SK-N-SH (cell line): ENCODE results near the gene PPP2R2B. TPM values are rescaled to one million over a fixed set of nuclear protein-coding genes. Genes with fewer than 3 reads are reported as not detected.

ENCODE experiments used
- CTCF ChIA-PET: fragments of 300-600, 350-600 bp; formaldehyde crosslinking; extraction: SDS; loops from one replicate; lab custom pipeline; 2021; lab: Yijun Ruan, JAX
- POLR2A ChIA-PET: fragments of 350-600 bp; sonication (Branson Sonifier 250); formaldehyde crosslinking; extraction: SDS; loops from one replicate; lab custom pipeline; 2020; ENCODE audit warnings: antibody characterized with exemption, inconsistent platforms; lab: Yijun Ruan, JAX
- DNase-seq: peaks from one replicate; pipeline ENCODE4 v3.0.0; 2012
- H2AFZ ChIP-seq: fragments of 200-600 bp; sonication (generic); 2 replicates; pipeline ENCODE4 v1.8.1; 2016; ENCODE audit warnings: antibody characterized with exemption, mild to moderate bottlenecking, low read depth
- H3F3A ChIP-seq: fragments of 200-600 bp; sonication (generic); replicated peaks from 2 replicates; pipeline ENCODE3; 2016; ENCODE audit warnings: antibody characterized with exemption, mild to moderate bottlenecking; ENCODE audit not compliant: insufficient read depth
- H3K27ac ChIP-seq, 2 experiments: fragments of 200-500 bp in 1 of 2; fragments of 200-600 bp in 1 of 2; sonication (Bioruptor generic) in 1 of 2; sonication (generic), shearing (Covaris generic) in 1 of 2; 2 replicates each; pipeline versions ENCODE4 v1.5.1 to v1.6.1; 2014 to 2016; ENCODE audit warnings: low read depth in 2 of 2, inconsistent platforms in 1 of 2, low read length in 1 of 2, mild to moderate bottlenecking in 1 of 2, mixed read lengths in 1 of 2
- H3K27me3 ChIP-seq: fragments of 200-600 bp; sonication (generic), shearing (Covaris generic); 2 replicates; pipeline ENCODE4 v1.6.1; 2016; ENCODE audit warnings: mixed run types; ENCODE audit not compliant: insufficient read depth
- H3K36me3 ChIP-seq, 2 experiments: fragments of 200-500 bp in 1 of 2; fragments of 200-600 bp in 1 of 2; sonication (Bioruptor generic) in 1 of 2; sonication (generic) in 1 of 2; replicated peaks in 1 of 2; 2 replicates each; pipeline versions ENCODE3 to v1.5.1; 2014 to 2016; ENCODE audit warnings: low read length in 1 of 2, mild to moderate bottlenecking in 1 of 2; ENCODE audit not compliant: insufficient read depth in 2 of 2, control insufficient read depth in 1 of 2
- H3K4me1 ChIP-seq, 2 experiments: fragments of 200-500 bp in 1 of 2; fragments of 200-600 bp in 1 of 2; sonication (Bioruptor generic) in 1 of 2; sonication (generic), shearing (Covaris generic) in 1 of 2; 2 replicates each; pipeline versions ENCODE4 v1.5.1 to v1.6.1; 2014 to 2016; ENCODE audit warnings: low read depth in 1 of 2, low read length in 1 of 2, mixed run types in 1 of 2; ENCODE audit not compliant: insufficient read depth in 2 of 2, control insufficient read depth in 1 of 2
- H3K4me2 ChIP-seq: fragments of 200-600 bp; sonication (generic), shearing (Covaris generic); 2 replicates; pipeline ENCODE4 v1.6.1; 2017; ENCODE audit warnings: mixed run types
- H3K4me3 ChIP-seq, 2 experiments: fragments of 200-500 bp in 1 of 2; fragments of 200-600 bp in 1 of 2; sonication (Bioruptor generic) in 1 of 2; sonication (generic), shearing (Covaris generic) in 1 of 2; 2 replicates each; pipeline versions ENCODE4 v1.5.1 to v1.8.1; 2014 to 2016; ENCODE audit warnings: low read depth in 2 of 2, inconsistent platforms in 1 of 2, low read length in 1 of 2, mild to moderate bottlenecking in 1 of 2, mixed read lengths in 1 of 2, moderate library complexity in 1 of 2
- H3K79me2 ChIP-seq: fragments of 200-600 bp; sonication (generic); 2 replicates; pipeline ENCODE4 v1.8.1; 2017; ENCODE audit warnings: mild to moderate bottlenecking; ENCODE audit not compliant: insufficient read depth
- H3K9ac ChIP-seq: fragments of 200-600 bp; sonication (generic); 2 replicates; pipeline ENCODE4 v1.6.1; 2017; ENCODE audit warnings: mixed run types
- H3K9me2 ChIP-seq: fragments of 200-600 bp; sonication (generic); 2 replicates; pipeline ENCODE4 v1.6.1; 2017; ENCODE audit warnings: mixed run types
- H3K9me3 ChIP-seq: fragments of 200-600 bp; sonication (generic); 2 replicates; pipeline ENCODE4 v1.6.1; 2017; ENCODE audit warnings: mixed run types, mild to moderate bottlenecking, moderate library complexity
- H4K20me1 ChIP-seq: fragments of 200-600 bp; sonication (generic); 2 replicates; pipeline ENCODE4 v1.6.1; 2017; ENCODE audit warnings: mild to moderate bottlenecking, mixed run types; ENCODE audit not compliant: insufficient read depth
- EZH2phosphoT487 ChIP-seq: fragments of 200-600 bp; sonication (generic); IDR thresholded peaks from 2 replicates; pipeline ENCODE4 v1.6.1; 2017; ENCODE audit warnings: low read depth, mixed run types, mild to moderate bottlenecking, antibody characterized with exemption, moderate library complexity, borderline replicate concordance
- FOSL2 ChIP-seq: IDR thresholded peaks from 2 replicates; pipeline ENCODE4 v1.4.0; 2012; ENCODE audit warnings: low read depth, mild to moderate bottlenecking, moderate library complexity, borderline replicate concordance
- GATA2 ChIP-seq: sonication (generic); formaldehyde crosslinking; IDR thresholded peaks from 2 replicates; pipeline ENCODE4 v1.5.0; 2020; ENCODE audit warnings: mild to moderate bottlenecking, missing genetic modification reagents
- IRF3 ChIP-seq: fragments of 150-350 bp; IDR thresholded peaks from 2 replicates; pipeline ENCODE4 v1.6.1; 2016; ENCODE audit warnings: mild to moderate bottlenecking, low read depth, low read length
- MAX ChIP-seq: IDR thresholded peaks from 2 replicates; pipeline ENCODE4 v1.4.0; 2012; ENCODE audit warnings: low read depth
- MEF2A ChIP-seq: IDR thresholded peaks from 2 replicates; pipeline ENCODE4 v1.4.0; 2012; ENCODE audit warnings: low read depth, borderline replicate concordance
- NRF1 ChIP-seq: IDR thresholded peaks from 2 replicates; pipeline ENCODE4 v1.6.1; 2012; ENCODE audit warnings: low read depth, mild to moderate bottlenecking, low read length
- POLR2AphosphoS5 ChIP-seq: IDR thresholded peaks from 2 replicates; pipeline ENCODE4 v1.6.1; 2012; ENCODE audit warnings: low read depth, low read length
- RCOR1 ChIP-seq: fragments of 150-350 bp; IDR thresholded peaks from 2 replicates; pipeline ENCODE4 v1.6.1; 2017; ENCODE audit warnings: antibody characterized with exemption, low read length
- REST ChIP-seq: IDR thresholded peaks from 2 replicates; pipeline ENCODE4 v1.6.1; 2012; ENCODE audit warnings: mild to moderate bottlenecking, low read depth, low read length, moderate library complexity
- RXRA ChIP-seq: IDR thresholded peaks from 2 replicates; pipeline ENCODE4 v1.4.0; 2012; ENCODE audit warnings: low read depth, mild to moderate bottlenecking, borderline replicate concordance
- SIN3A ChIP-seq: IDR thresholded peaks from 2 replicates; pipeline ENCODE4 v1.6.1; 2012; ENCODE audit warnings: low read depth, mild to moderate bottlenecking, low read length, moderate library complexity, borderline replicate concordance
- SMC3 ChIP-seq: IDR thresholded peaks from 2 replicates; pipeline ENCODE4 v1.6.1; 2012; ENCODE audit warnings: low read depth, low read length, improper control_type of control experiment
- USF2 ChIP-seq: fragments of 150-350 bp; IDR thresholded peaks from 2 replicates; pipeline ENCODE4 v1.6.1; 2017; ENCODE audit warnings: antibody characterized with exemption, low read length, low read depth, borderline replicate concordance
- ZBTB33 ChIP-seq: IDR thresholded peaks from 2 replicates; pipeline ENCODE4 v1.4.0; 2012; ENCODE audit warnings: low read depth, borderline replicate concordance
- WGBS: methylation state at CpG from one replicate; pipeline ENCODE4 v1.1.6; 2017; ENCODE audit warnings: low lambda C conversion rate; 5-methylcytosine and 5-hydroxymethylcytosine counted together
- polyA plus RNA-seq, 3 experiments: library from polyadenylated mRNA; depleted of rRNA; stranded (reverse); fragments of >200 nt; gene quantifications; 2 replicates each; pipeline ENCODE4 v1.2.3, GENCODE V29; 2012

The PPP2R2B gene
- polyA plus RNA-seq, 1 of the 3 experiments (the other 2 are of a cell fraction), result 11.4 TPM

GRCh38 chr5:146904890-146905289, 26.3 kb upstream of the PPP2R2B start:
- Histone ChIP-seq H3K4me3 (no peak overlapping the region), H3F3A (peaks cover 2% of the 10 kb centered on the region), H3K4me2 (no peak overlapping the region), H3K27me3 (no peaks in the 10 kb centered on the region), H3K27ac (no peak overlapping the region), H3K9me2 (no peaks in the 10 kb centered on the region), H3K4me1 (peaks cover 0 to 6% of the 10 kb centered on the region in 2 experiments; a peak in 2 of 4 replicates), H2AFZ (no peak overlapping the region), H3K36me3 (no peaks in the 10 kb centered on the region), H4K20me1 (no peaks in the 10 kb centered on the region), H3K9me3 (no peaks in the 10 kb centered on the region)
- POLR2A ChIA-PET, result no interaction called here
- WGBS, result 95% methylated on average over 1 of the region's 1 CpG
- CTCF ChIA-PET, result interaction anchor here (3.0 kb wide), 1 partner anchor 61 kb away, joined by 9 read pairs; no protein-coding TSS in a partner anchor
- no peak for TF ChIP-seq USF2
- TF ChIP-seq SMC3, result no peak
- TF ChIP-seq SIN3A, result no peak
- no peak for TF ChIP-seq GATA2 (CRISPR knock-in tag)
- no peak for TF ChIP-seq FOSL2
- TF ChIP-seq POLR2AphosphoS5, result no peak
- TF ChIP-seq MEF2A, result no peak
- TF ChIP-seq ZBTB33, result no peak
- TF ChIP-seq IRF3, result no peak
- no peak for TF ChIP-seq EZH2phosphoT487
- TF ChIP-seq RXRA, result no peak
- no peak for TF ChIP-seq RCOR1
- no peak for TF ChIP-seq NRF1
- no peak for TF ChIP-seq MAX
- TF ChIP-seq REST, result no peak
- TF ChIP-seq, all 33 proteins: peak for 0
- H3K9ac ChIP-seq, result no peak overlapping the region
- H3K79me2 ChIP-seq, result no peaks in the 10 kb centered on the region
- DNase-seq, result no peak
